ENCODE data around the gene MAML3. TPM values are rescaled to one million over a fixed set of nuclear protein-coding genes. Genes with fewer than 3 reads are reported as not detected.

MAML3 gene
- total and polyA plus RNA-seq, 2 experiments from 2014 or later = 4.1 to 11.2 TPM

- Histone ChIP-seq H3K36me3 (replicated peaks; ENCODE audit: insufficient read depth, low read depth) (no peaks in the 10 kb centered on the region), H3K79me2 (no peaks in the 10 kb centered on the region), H3K9me2 (replicated peaks; ENCODE audit: insufficient read depth) (no peaks in the 10 kb centered on the region), H3K27ac (no peak overlapping the region), H3K4me2 (no peak overlapping the region), H3K27me3 (no peaks in the 10 kb centered on the region), H4K20me1 (ENCODE audit: insufficient read depth, poor library complexity, severe bottlenecking) (no peaks in the 10 kb centered on the region), H3K4me3 (no peak overlapping the region), H2AFZ (no peak overlapping the region), H3K4me1 (ENCODE audit: insufficient read depth) (peaks cover 4% of the 10 kb centered on the region), H3K9me3 (ENCODE audit: low read depth) (no peaks in the 10 kb centered on the region)
- TF ChIP-seq, protein P1, sequence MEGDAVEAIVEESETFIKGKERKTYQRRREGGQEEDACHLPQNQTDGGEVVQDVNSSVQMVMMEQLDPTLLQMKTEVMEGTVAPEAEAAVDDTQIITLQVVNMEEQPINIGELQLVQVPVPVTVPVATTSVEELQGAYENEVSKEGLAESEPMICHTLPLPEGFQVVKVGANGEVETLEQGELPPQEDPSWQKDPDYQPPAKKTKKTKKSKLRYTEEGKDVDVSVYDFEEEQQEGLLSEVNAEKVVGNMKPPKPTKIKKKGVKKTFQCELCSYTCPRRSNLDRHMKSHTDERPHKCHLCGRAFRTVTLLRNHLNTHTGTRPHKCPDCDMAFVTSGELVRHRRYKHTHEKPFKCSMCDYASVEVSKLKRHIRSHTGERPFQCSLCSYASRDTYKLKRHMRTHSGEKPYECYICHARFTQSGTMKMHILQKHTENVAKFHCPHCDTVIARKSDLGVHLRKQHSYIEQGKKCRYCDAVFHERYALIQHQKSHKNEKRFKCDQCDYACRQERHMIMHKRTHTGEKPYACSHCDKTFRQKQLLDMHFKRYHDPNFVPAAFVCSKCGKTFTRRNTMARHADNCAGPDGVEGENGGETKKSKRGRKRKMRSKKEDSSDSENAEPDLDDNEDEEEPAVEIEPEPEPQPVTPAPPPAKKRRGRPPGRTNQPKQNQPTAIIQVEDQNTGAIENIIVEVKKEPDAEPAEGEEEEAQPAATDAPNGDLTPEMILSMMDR (IDR thresholded peaks at IDR 0.05; ENCODE audit: poor library complexity) = no peak
- TF ChIP-seq EZH2 (IDR thresholded peaks at IDR 0.05; ENCODE audit: borderline replicate concordance) (no peak), EZH2phosphoT487 (IDR thresholded peaks at IDR 0.05; ENCODE audit: low read depth, severe bottlenecking, unreplicated experiment) (no peak)
- DNase-seq (ENCODE audit: low spot score) = no peak
- WGBS (ENCODE audit: low lambda C conversion rate, missing lambda C conversion rate) = 38% methylated on average over 3 of the region's 3 CpGs
Observed at GRCh38 chr4:139934708-139935195, 219.2 kb downstream of the MAML3 start.

DNA sequence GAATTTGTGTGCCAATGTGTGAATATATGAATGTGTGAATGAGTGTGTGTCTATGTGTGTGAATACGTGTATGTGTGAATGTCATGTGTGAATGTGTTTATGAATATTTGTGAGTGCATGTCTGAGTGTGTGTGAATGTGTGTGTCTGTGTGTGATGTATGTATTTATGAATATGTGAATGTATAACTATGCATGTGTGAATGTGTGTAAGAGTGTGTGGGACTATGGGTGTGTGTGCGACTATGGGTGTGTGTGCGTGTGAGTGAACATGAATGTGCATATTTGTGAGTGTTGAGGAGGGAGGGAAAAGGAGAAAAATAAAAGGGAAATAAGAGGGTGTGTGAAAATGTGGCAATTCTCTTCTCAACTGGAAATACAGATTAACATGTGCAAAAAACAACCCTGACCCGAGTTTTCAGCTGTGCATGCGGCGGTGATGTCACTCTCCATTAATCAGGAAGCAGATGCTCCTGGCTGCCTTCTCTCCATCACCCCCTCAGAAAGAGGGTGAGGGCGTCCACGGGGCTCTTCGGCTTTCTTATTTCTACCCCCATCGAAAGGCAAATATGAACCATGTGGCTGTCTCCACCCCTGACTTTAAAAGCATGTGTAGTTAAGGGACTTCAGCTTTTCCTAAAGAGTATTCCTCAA lies 219.8 kb downstream of the MAML3 start:
- Histone ChIP-seq H3K79me2 (no peaks in the 10 kb centered on the region), H3K4me2 (no peak overlapping the region), H3K9me3 (ENCODE audit: low read depth) (no peaks in the 10 kb centered on the region), H3K27ac (no peak overlapping the region), H3K4me3 (no peak overlapping the region), H3K9me2 (replicated peaks; ENCODE audit: insufficient read depth) (no peaks in the 10 kb centered on the region), H2AFZ (no peak overlapping the region), H3K27me3 (no peaks in the 10 kb centered on the region), H3K4me1 (ENCODE audit: insufficient read depth) (peaks cover 4% of the 10 kb centered on the region), H3K36me3 (replicated peaks; ENCODE audit: insufficient read depth, low read depth) (no peaks in the 10 kb centered on the region), H4K20me1 (ENCODE audit: insufficient read depth, poor library complexity, severe bottlenecking) (no peaks in the 10 kb centered on the region)
- DNase-seq (ENCODE audit: low spot score) = no peak
- no peak for TF ChIP-seq EZH2 (IDR thresholded peaks at IDR 0.05; ENCODE audit: borderline replicate concordance)
- TF ChIP-seq, protein P1 (IDR thresholded peaks at IDR 0.05; ENCODE audit: poor library complexity) = no peak
- no peak for TF ChIP-seq EZH2phosphoT487 (IDR thresholded peaks at IDR 0.05; ENCODE audit: low read depth, severe bottlenecking, unreplicated experiment)
- 66% methylated on average over 10 of the region's 10 CpGs for WGBS (ENCODE audit: low lambda C conversion rate, missing lambda C conversion rate)

GRCh38 chr4:139933541-139933940 lies 220.4 kb downstream of the MAML3 start:
- no peak overlapping the region for H2AFZ ChIP-seq
- no peak for DNase-seq (ENCODE audit: low spot score)
- no peak overlapping the region for H3K4me2 ChIP-seq
- TF ChIP-seq, protein P1 (IDR thresholded peaks at IDR 0.05; ENCODE audit: poor library complexity) = no peak
- TF ChIP-seq EZH2 (IDR thresholded peaks at IDR 0.05; ENCODE audit: borderline replicate concordance) (no peak), EZH2phosphoT487 (IDR thresholded peaks at IDR 0.05; ENCODE audit: low read depth, severe bottlenecking, unreplicated experiment) (no peak)
- no peaks in the 10 kb centered on the region for H3K9me2 ChIP-seq (replicated peaks; ENCODE audit: insufficient read depth)
- no peaks in the 10 kb centered on the region for H3K36me3 ChIP-seq (replicated peaks; ENCODE audit: insufficient read depth, low read depth)
- no peak overlapping the region for H3K4me3 ChIP-seq
- H3K9me3 ChIP-seq (ENCODE audit: low read depth) = no peaks in the 10 kb centered on the region
- H3K4me1 ChIP-seq (ENCODE audit: insufficient read depth) = peaks cover 4% of the 10 kb centered on the region
- H3K79me2 ChIP-seq = no peaks in the 10 kb centered on the region
- no peaks in the 10 kb centered on the region for H4K20me1 ChIP-seq (ENCODE audit: insufficient read depth, poor library complexity, severe bottlenecking)
- H3K27ac ChIP-seq = no peak overlapping the region
- H3K27me3 ChIP-seq = no peaks in the 10 kb centered on the region
- 76% methylated on average over 5 of the region's 5 CpGs for WGBS (ENCODE audit: low lambda C conversion rate, missing lambda C conversion rate)

All from hepatocyte (in vitro differentiated cells).